ENCODE data around the gene ZNF605. TPM values are rescaled to one million over a fixed set of nuclear protein-coding genes. Genes with fewer than 3 reads are reported as not detected.

Gene ZNF605
- total and polyA plus RNA-seq, 2 of the 8 experiments (the other 6 are each of a cell fraction or from before 2014, with no cell fraction given): 3.6 to 20.3 TPM

DNA sequence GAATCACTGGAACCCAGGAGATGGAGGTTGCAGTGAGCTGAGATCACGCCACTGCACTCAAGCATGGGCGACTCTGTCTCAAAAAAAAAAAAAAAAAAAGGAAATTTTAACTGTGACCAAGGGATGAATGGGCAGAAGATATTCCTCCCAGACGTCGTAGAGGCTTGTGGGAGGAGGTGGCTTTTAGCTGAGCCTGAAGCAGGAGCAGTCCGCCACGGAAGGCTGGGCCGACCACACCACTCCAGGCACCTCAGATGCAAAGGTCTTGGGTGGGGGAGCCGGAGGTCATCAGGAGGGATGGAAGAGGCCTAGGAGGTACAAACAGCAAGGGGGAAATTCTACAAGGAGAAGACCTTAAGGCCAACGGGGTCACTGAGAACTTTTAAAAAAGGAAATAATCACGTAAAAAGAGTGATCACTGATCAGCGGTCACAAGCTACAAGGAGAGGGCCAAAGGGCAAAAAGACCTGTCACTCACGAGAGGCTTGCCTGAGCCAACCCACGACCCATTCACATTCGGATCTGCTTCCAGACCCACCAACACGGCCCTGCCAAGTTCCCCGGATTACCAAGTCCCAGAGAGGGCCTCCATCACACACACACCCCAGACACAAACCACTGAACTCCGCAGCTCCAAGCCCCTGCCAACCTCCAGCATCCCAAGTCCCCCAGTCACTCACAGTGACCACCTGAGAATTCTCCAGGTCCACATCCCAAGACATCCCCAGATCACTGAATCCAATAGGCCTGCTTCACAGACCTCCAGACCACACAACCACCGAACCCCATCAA, 3.5 kb downstream of the ZNF605 start:
- H3K9ac ChIP-seq (replicated peaks in 1 of 4; ENCODE audit: extremely low read depth in 1 of 4, low read depth in 3 of 4, low read length in 3 of 4): no peak overlapping the region
- H3K4me2 ChIP-seq (ENCODE audit: insufficient read depth in 1 of 2, low read depth in 2 of 2, low read length in 2 of 2): no peak overlapping the region
- no peak overlapping the region for H4K5ac ChIP-seq (ENCODE audit: insufficient read length, low read depth, low read length)
- no peak overlapping the region for H2BK120ac ChIP-seq (replicated peaks; ENCODE audit: low read depth, low read length)
- H2BK20ac ChIP-seq (ENCODE audit: low read length): no peak overlapping the region
- no peaks in the 10 kb centered on the region for H3K27me3 ChIP-seq (replicated peaks in 1 of 4; ENCODE audit: control insufficient read depth in 3 of 4, extremely low read depth in 1 of 4, insufficient read depth in 3 of 4, low read length in 3 of 4)
- H3K23ac ChIP-seq (ENCODE audit: insufficient read length): no peak overlapping the region
- no peak overlapping the region for H3K4ac ChIP-seq (replicated peaks; ENCODE audit: insufficient read length, low read depth, low read length)
- peaks cover 59 to 71% of the 10 kb centered on the region in 2 experiments for H3K9me3 ChIP-seq (ENCODE audit: insufficient read depth in 2 of 2, low read depth in 1 of 2, low read length in 1 of 2)
- H3K4me1 ChIP-seq (replicated peaks in 1 of 4; ENCODE audit: control insufficient read depth in 3 of 4, insufficient read depth in 4 of 4, low read length in 3 of 4): peaks cover 0 to 5% (median 2%) of the 10 kb centered on the region in 4 experiments; a peak in 3 of 7 replicates
- peaks cover 14% of the 10 kb centered on the region for H3K79me1 ChIP-seq (ENCODE audit: low read depth, low read length)
- no peak overlapping the region for H2AK5ac ChIP-seq (ENCODE audit: low read depth, low read length)
- CTCF ChIA-PET (ENCODE audit: partially characterized antibody): interaction anchor here (0.6 kb wide), 1 partner anchor 69 kb away, joined by 3 read pairs; no protein-coding TSS in a partner anchor
- H4K91ac ChIP-seq (replicated peaks; ENCODE audit: insufficient read length, low read length): no peak overlapping the region
- 94% methylated on average over 17 of the region's 18 CpGs; no CpG with 5 or more reads in 1 of the 2 experiments for WGBS, 2 experiments (ENCODE audit: extremely low coverage in 1 of 2, insufficient coverage in 1 of 2, insufficient read length in 1 of 2, insufficient replicate concordance in 2 of 2, low coverage in 1 of 2, low lambda C conversion rate in 2 of 2, missing lambda C conversion rate in 1 of 2)
- no peak for FAIRE-seq
- no peak for DNase-seq (ENCODE audit: low read depth in 1 of 2, low spot score in 2 of 2)
- H3K79me2 ChIP-seq (ENCODE audit: control insufficient read depth in 1 of 2, insufficient read depth in 2 of 2, low read length in 2 of 2): peaks cover 14 to 25% of the 10 kb centered on the region in 2 experiments
- no peak overlapping the region for H3K18ac ChIP-seq (ENCODE audit: extremely low read depth, low read length)
- H2BK12ac ChIP-seq (ENCODE audit: low read depth, low read length): no peak overlapping the region
- H2BK15ac ChIP-seq (ENCODE audit: low read length): no peak overlapping the region
- H2AFZ ChIP-seq (ENCODE audit: low read length): no peak overlapping the region
- H3K4me3 ChIP-seq (ENCODE audit: extremely low read depth in 1 of 4, insufficient read depth in 2 of 4, low read depth in 3 of 4, low read length in 4 of 4): no peak overlapping the region
- H3K23me2 ChIP-seq (ENCODE audit: low read depth, low read length): peaks cover 14% of the 10 kb centered on the region
- H3K36me3 ChIP-seq (ENCODE audit: control insufficient read depth in 2 of 4, insufficient read depth in 4 of 4, low read length in 3 of 4): peaks cover 0 to 20% (median 10%) of the 10 kb centered on the region in 4 experiments; a peak in 4 of 8 replicates
- no peak overlapping the region for H3K14ac ChIP-seq (ENCODE audit: insufficient read length)
- H3K56ac ChIP-seq (replicated peaks; ENCODE audit: insufficient read length, low read depth, low read length): no peak overlapping the region
- no peak overlapping the region for H3K27ac ChIP-seq (ENCODE audit: low read depth, low read length)
- POLR2A ChIA-PET (ENCODE audit: partially characterized antibody): no interaction called here
- peaks cover 0 to 10% of the 10 kb centered on the region in 2 experiments for H4K20me1 ChIP-seq (replicated peaks in 1 of 2; ENCODE audit: control insufficient read depth in 1 of 2, insufficient read depth in 2 of 2, low read length in 2 of 2)
- H4K8ac ChIP-seq (ENCODE audit: extremely low read depth, insufficient read depth, low read length): no peak overlapping the region
- H2BK5ac ChIP-seq (ENCODE audit: low read depth, low read length): no peak overlapping the region
- TF ChIP-seq HDAC6 (IDR thresholded peaks at IDR 0.05; ENCODE audit: low read depth, low read length) (no peak), BRCA1 (IDR thresholded peaks at IDR 0.05; ENCODE audit: low read depth, low read length) (no peak), PHF8 (conservative IDR thresholded peaks at IDR 0.05; ENCODE audit: low read depth, low read length) (no peak), CREB1 (IDR thresholded peaks at IDR 0.05) (no peak), SP1 (IDR thresholded peaks at IDR 0.05; ENCODE audit: low read depth, low read length) (no peak), KDM5A (IDR thresholded peaks at IDR 0.05; ENCODE audit: low read length) (no peak), RAD21 (IDR thresholded peaks at IDR 0.05 in 1 of 2, conservative IDR thresholded peaks at IDR 0.05 in 1 of 2; ENCODE audit: low read depth in 2 of 2, low read length in 2 of 2) (no peak), KDM1A (IDR thresholded peaks at IDR 0.05; ENCODE audit: borderline replicate concordance, low read length) (no peak)
- TF ChIP-seq, protein P1, sequence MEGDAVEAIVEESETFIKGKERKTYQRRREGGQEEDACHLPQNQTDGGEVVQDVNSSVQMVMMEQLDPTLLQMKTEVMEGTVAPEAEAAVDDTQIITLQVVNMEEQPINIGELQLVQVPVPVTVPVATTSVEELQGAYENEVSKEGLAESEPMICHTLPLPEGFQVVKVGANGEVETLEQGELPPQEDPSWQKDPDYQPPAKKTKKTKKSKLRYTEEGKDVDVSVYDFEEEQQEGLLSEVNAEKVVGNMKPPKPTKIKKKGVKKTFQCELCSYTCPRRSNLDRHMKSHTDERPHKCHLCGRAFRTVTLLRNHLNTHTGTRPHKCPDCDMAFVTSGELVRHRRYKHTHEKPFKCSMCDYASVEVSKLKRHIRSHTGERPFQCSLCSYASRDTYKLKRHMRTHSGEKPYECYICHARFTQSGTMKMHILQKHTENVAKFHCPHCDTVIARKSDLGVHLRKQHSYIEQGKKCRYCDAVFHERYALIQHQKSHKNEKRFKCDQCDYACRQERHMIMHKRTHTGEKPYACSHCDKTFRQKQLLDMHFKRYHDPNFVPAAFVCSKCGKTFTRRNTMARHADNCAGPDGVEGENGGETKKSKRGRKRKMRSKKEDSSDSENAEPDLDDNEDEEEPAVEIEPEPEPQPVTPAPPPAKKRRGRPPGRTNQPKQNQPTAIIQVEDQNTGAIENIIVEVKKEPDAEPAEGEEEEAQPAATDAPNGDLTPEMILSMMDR (IDR thresholded peaks at IDR 0.05; ENCODE audit: control extremely low read depth in 1 of 3, insufficient read depth in 1 of 3, low read depth in 1 of 3, low read length in 3 of 3): no peak
- TF ChIP-seq, protein P2, sequence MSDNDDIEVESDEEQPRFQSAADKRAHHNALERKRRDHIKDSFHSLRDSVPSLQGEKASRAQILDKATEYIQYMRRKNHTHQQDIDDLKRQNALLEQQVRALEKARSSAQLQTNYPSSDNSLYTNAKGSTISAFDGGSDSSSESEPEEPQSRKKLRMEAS (IDR thresholded peaks at IDR 0.05): no peak
